Stimulated activated CD4-positive, alpha-beta T cell treated with anti-CD3 and anti-CD28 coated beads, Interleukin-2, amount 100 ng/mL, for 48 hours (primary cell): ENCODE results near the gene SEC31A.
"Not testable (repeated sequence)": the region's sequence is repeated elsewhere in the genome, so short reads cannot be mapped to it uniquely, and the experiment has no call there.

ENCODE experiments used
- DNase-seq, 2 donors: peaks; one replicate each; pipeline ENCODE4 v3.0.0-alpha.2; 2020

The SEC31A gene

GRCh38 chr4:82891707-82892466 is 934 bp upstream of the SEC31A start:
- no peak for DNase-seq

DNA sequence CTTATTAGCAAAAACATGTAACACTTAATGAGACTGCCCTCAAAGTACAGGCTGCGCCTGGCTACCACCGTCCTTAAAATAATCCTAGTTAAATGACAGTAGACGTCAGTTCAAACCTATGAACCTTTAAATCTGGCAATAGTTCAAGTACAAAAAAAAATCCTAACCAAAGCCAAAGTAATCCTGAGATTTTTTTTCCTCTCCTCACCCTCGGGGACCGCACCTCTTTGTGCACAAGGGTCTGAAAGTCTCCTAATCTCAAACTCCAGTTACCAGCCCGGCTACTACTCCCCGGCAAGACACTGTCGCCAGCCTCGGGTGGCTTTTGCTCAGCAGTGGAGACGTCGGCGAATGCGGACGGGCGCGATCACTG is 439 bp downstream of the SEC31A start:
- DNase-seq = no peak

- no peak for DNase-seq
Observed at GRCh38 chr4:82889287-82889686, 1.7 kb downstream of the SEC31A start.

GRCh38 chr4:82886147-82886942 is 4.6 kb downstream of the SEC31A start:
- no peak for DNase-seq

- DNase-seq = no peak
Observed at GRCh38 chr4:82885410-82885809, 5.5 kb downstream of the SEC31A start.

- no peak for DNase-seq
Observed at GRCh38 chr4:82868572-82868971, 22.4 kb downstream of the SEC31A start.

GRCh38 chr4:82866706-82867385 is 24.1 kb downstream of the SEC31A start:
- DNase-seq = no peak

DNA sequence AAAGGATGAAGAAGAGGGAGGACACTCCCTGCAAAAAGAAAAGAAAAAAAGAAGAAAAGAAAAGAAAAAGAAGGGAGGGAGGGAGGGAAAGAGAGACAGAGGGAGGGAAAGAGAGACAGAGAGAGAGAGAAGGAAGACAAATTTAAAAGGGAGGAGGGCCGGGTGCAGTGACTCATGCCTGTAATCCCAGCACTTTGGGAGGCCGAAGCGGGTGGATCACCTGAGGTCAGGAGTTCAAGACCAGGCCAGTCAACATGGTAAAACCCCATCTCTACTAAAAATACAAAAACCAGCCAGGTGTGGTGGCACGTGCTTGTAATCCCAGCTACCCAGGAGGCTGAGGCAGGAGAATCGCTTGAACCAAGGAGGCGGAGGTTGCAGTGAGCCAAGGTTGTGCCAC is 24.9 kb downstream of the SEC31A start:
- DNase-seq = not testable (repeated sequence)

- DNase-seq = no peak
Observed at GRCh38 chr4:82865592-82865991, 25.4 kb downstream of the SEC31A start.

DNA sequence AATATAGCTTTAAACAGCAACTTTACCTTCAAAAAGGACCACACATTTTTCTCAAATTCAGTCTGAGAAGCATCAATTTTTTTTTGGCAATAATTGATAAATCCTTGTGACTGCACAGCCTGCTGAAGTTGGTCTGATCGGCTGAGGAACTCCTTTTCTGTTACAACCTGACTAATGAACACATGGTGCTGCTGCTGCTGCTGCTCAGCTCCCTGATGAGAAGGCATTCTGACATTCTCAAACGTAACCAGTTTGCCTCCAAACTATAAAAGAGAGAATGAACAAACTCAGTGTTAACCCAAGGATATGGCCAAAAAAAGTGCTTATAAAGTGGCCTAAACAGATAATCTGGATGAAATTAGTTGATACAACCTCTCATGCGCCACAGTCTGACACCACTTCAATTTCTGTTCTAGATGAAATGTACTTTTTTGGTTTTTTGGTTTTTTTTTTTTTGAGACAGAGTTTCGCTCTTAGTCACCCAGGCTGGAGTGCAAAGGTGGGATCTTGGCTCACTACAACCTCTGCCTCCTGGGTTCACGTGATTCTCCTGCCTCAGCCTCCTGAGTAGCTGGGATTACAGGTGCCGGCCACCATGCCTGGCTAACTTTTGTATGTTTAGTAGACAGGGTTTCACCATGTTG is 26.5 kb downstream of the SEC31A start:
- no peak for DNase-seq

DNA sequence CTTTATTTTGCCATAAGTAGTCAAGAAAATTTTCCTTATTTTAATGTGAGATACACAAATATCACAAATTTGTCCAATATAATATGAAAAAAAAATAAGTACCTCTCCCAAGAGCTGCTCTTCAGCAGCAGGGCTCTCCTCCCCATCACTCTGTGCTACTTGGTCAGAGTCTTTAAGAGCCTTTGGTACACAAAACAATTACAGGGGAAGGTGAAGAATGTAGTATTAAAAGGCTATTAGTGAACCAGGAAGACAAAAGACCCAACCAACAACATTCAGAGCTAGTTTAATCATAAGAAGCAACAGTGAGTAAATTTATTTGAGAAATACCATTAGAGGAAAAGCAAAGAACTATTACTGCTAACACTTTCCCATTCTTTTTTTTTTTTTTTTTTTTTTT is 29.4 kb downstream of the SEC31A start:
- no peak for DNase-seq

DNA sequence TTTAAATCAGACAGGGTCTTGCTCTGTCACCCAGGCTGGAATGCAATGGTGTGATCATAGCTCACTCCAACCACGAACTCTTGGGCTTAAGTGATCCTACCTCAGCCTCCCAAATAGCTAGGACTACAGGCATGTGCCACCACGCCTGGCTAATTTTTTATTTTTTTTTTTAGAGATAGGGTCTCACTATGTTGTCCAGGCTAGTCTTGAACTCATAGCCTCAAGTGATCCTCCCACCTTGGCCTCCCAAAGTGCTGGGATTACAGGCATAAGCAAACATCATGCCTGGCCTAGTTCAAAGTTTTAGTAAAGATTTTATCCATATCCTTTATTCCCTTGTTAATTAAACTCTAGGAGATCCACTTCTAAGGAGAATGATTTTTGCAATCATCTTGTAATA is 30.5 kb downstream of the SEC31A start:
- not testable (repeated sequence) for DNase-seq

DNA sequence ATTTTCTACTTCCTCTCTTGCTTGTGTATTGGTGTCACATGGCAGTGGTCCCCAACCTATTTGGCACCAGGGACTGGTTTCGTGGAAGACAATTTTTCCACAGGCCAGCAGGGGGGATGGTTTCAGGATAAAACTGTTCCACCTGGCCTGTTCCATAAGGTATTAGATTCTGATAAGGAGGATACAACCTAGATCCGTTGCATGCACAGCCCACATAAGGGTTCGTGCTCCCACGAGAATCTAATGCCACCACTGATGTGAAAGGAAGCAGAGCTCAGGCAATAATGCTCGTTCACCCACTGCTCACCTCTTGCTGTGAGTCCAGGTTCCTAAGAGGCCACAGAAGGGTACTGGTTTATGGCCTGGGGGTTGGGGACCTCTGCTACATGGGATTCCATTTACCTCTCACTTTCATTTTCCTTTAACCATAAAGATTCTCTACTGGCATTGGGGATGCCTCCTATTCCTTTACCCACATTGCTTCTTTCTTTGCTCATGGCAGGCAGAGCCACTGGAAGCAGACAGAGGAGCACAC is 38.1 kb downstream of the SEC31A start:
- no peak for DNase-seq

- no peak for DNase-seq
Observed at GRCh38 chr4:82851885-82852750, 38.8 kb downstream of the SEC31A start.

DNA sequence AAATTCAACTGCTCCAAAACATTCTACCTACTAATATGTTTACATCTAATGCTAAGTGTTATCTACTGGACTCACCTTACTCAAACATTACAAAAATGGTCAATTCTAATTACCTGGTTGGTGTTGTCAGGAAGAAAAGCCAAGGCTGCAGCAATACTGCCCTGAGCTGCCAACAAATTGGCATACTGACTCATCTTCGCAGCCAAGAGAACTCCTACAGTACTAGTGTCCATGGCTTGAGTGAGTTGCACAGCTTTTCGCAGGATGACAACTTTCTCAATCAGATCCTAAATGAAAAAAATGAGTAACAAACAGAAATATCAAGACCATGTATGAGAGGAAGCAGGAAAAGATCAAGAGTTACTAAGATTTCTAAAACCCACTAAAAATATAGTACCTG is 39.6 kb downstream of the SEC31A start:
- DNase-seq = no peak

DNA sequence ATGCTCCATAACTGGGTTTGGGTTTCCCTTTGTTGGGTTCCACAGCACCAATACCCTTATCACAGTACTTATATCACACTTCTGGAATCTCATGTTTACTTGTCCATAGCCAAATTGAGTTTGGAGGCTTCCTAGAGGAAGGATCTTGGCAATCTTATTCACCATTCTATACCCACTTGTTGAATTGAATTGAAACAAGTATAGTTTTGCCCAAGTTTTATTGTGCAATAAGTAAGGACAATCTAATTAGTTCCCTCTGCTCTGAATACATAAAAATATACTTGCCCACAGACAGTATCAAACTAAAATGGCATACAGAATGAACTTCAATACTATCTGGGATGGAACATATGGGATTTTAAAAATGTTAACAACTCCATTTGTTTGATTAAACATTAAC is 40.3 kb downstream of the SEC31A start:
- no peak for DNase-seq

DNA sequence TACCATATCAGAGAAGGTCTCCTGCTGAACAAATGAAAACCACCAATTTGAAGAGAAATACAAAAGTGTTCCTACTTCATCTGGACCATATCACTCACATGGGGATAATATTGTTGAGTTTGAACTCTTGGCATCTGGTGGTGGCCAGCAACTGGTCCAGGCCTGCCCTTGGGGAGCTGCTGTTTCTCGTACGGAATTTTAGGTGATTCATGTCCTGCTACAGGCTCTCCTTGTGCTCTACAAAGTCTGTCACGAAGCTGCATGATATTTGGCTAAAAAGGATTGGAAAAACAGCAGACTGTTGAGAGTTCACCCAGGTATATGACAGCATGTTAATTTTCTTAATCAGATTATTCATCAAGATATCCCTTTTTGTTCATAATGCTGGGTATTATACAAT is 42.2 kb downstream of the SEC31A start:
- DNase-seq = no peak

GRCh38 chr4:82842593-82842992 is 48.4 kb downstream of the SEC31A start:
- no peak for DNase-seq

- DNase-seq = no peak
Observed at GRCh38 chr4:82839624-82840023, 51.3 kb downstream of the SEC31A start.

GRCh38 chr4:82833696-82834313 is 57.1 kb downstream of the SEC31A start:
- no peak for DNase-seq

- not testable (repeated sequence) for DNase-seq
Observed at GRCh38 chr4:82833060-82833459, 57.9 kb downstream of the SEC31A start.

GRCh38 chr4:82825425-82825824 is 65.5 kb downstream of the SEC31A start:
- no peak for DNase-seq
